Fibroblast of lung (primary cell): ENCODE data around the gene PLD5.
"Not testable (repeated sequence)": the region's sequence is repeated elsewhere in the genome, so short reads cannot be mapped to it uniquely, and the experiment has no call there.

Source experiments
- CTCF ChIP-seq, 2 donors: IDR thresholded peaks in 1 of 2; conservative IDR thresholded peaks in 1 of 2; 1 replicate in 1 of 2; 2 replicates in 1 of 2; pipeline ENCODE4 v1.5.1; 2011 to 2012; ENCODE audit warnings: low read length in 2 of 2, control low read depth in 1 of 2, inconsistent platforms in 1 of 2, low read depth in 1 of 2, mild to moderate bottlenecking in 1 of 2
- EZH2 ChIP-seq: IDR thresholded peaks from 2 replicates; pipeline ENCODE4 v1.5.1; 2012; ENCODE audit warnings: low read length, control low read depth, mild to moderate bottlenecking; ENCODE audit errors: missing control alignments

- not testable (repeated sequence) for TF ChIP-seq CTCF (conservative IDR thresholded peaks at IDR 0.05 in 1 of 2, IDR thresholded peaks at IDR 0.05 in 1 of 2; ENCODE audit: low read depth in 1 of 2, low read length in 2 of 2); EZH2
These were observed 241.6 kb downstream of the PLD5 start for GRCh38 chr1:242282758-242283485.
